Hematopoietic multipotent progenitor cell (in vitro differentiated cells): ENCODE measurements around the gene ACER3. TPM values are rescaled to one million over a fixed set of nuclear protein-coding genes. Genes with fewer than 3 reads are reported as not detected.
A peak's percentile ranks its signal among the peaks of the same experiment; 100 is the strongest.
"Not testable (repeated sequence)": the region's sequence is repeated elsewhere in the genome, so short reads cannot be mapped to it uniquely, and the experiment has no call there.

ENCODE experiments used
- DNase-seq, 3 donors: peaks; one replicate each; pipeline ENCODE4 v3.0.0-alpha.2; 2011 to 2015; ENCODE audit warnings: low read depth in 2 of 3, low spot score in 2 of 3
- total RNA-seq: library from RNA; depleted of rRNA; stranded (reverse); fragments of >200 nt; gene quantifications from one replicate; pipeline ENCODE4 v1.2.3, GENCODE V29; 2012

ACER3 gene
- total RNA-seq, 1 donor: 6.2 TPM

GRCh38 chr11:77055101-77055561, 194.4 kb downstream of the ACER3 start:
- no peak for DNase-seq

- no peak for DNase-seq
Measured at GRCh38 chr11:77055913-77056312, 195.2 kb downstream of the ACER3 start.

GRCh38 chr11:77056814-77057402, 196.2 kb downstream of the ACER3 start:
- no peak for DNase-seq

DNA sequence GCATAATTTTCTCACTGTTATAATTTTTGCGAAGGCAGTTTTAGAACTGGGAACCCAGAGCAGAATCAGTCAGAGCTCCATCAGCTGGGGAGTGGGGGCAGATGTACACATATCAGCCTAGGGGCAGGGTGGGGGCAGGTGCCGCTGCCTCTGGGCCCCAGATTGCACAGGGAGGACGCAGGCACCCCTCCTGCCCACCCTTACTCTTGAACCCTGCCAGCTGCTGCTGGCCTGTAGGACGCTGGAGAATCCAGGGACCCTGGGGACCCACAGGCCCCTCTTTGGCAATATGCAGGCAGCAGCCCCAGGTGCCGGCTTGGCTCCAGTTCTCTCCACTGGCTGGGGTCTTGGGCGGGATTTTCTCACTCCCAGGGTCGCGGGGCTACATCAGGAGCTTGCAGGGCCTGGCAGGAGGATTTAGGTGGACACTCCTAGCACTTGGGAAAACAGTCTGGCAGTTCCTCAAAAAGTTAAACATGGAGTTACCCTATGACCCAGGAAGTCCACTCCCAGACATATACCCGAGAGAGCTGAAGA, 197.3 kb downstream of the ACER3 start:
- DNase-seq: no peak

DNA sequence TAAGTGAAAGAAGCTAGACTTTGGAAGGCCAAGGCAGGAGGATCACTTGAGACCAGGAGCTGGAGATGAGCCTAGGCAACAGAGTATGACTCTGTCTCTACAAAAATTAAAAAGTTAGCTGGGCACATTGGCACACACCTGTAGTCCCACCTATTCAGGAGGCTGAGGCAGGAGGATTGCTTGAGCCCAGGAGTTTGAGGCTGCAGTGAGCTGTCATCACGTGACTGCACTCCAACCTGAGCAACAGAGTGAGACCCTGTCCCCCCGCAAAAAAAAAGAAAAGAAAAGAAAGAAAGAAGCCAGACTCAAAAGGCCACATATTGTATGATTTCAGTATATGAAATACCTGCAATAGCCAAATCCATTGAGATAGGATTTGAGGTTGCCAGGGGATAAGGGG, 198.2 kb downstream of the ACER3 start:
- DNase-seq: no peak

DNA sequence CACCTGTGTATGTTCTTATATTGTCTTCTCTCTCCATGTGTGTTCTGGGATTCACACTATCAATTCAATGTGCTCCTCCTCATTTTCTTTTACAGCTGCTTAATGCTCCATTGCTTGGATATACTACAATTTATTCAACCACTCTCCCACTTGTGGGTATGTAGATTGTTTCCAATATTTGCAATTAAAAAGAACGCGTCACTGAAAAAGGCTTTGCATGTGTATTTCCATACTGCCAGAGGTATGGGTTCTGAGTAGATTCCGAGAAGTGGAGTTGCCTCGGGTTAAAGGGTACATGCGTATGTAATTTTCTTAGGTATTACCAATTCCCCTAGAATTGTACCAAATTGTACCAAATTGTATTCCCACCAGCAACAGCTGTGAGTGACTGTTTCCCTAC, 199.1 kb downstream of the ACER3 start:
- DNase-seq: no peak

DNA sequence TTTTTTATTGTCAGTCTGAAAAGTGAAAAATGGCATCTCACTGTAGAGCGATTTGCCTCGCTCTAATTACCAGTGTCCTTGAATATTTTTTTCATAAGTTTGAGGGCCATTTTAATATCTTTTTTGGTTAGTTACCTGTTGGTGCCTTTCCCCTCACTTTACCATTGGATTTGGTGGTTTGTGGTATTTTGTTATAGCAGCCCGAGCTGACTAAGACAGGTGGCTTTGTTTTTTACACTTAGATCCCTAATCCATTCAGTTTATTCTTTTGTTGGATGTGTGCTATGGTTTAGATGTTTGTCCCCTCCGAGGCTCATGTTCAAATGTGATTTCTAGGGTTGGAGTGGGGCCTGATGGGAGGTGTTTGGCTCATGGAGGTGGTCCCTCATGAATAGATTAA, 199.5 kb downstream of the ACER3 start:
- no peak for DNase-seq

- not testable (repeated sequence) for DNase-seq
Measured at GRCh38 chr11:77061258-77061657, 200.5 kb downstream of the ACER3 start.

DNA sequence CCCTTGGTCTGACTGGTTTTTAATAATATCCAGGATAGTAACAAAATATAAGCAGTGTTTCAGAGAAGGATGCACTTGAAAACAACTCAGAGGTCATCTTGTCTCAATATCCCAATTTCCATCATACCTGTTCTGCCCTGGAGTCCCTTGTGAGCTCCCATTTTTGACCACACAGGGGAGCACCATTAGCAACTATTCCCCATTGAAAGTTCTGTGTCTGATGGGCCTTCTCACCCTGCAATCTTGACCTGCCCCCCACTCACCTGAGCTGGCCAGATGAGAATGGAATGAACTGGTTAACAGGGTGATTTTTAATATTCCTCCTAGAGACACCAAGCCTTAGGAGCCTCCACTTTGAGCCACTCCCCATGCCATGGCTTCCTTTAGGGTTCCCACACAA, 202.2 kb downstream of the ACER3 start:
- no peak for DNase-seq

GRCh38 chr11:77063407-77063806, 202.7 kb downstream of the ACER3 start:
- DNase-seq: no peak

DNA sequence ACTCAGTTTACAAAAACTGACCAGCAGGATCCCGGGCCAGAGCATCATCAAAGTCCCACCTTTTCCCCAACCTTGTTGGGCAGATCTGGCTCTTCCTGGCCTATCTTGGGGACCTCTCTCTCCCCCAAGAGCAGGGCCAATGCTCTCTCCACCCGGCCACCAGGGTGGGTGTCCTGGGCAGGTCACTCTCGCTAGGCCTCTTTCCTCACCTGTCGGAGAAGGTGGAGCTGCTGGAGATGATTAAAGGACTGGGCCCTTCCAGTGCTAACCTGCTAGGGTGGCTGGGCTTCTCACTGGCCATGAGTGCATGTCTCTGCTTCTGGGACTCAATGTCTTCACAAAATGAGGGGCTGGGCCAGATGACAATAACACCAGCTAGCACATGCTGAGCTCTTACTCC, 203.1 kb downstream of the ACER3 start:
- DNase-seq: no peak

- no peak for DNase-seq
Measured at GRCh38 chr11:77064648-77065217, 204.0 kb downstream of the ACER3 start.

GRCh38 chr11:77065878-77066228, 205.1 kb downstream of the ACER3 start:
- DNase-seq: peak in 1 of 3 donors; percentile 42

- DNase-seq: peak; percentile 77 to 92 (median 89)
Measured at GRCh38 chr11:77066229-77067042, 205.7 kb downstream of the ACER3 start, which contains the start of gene CAPN5. TSS of gene CAPN5 (plus strand) at chr11:77066971. CDS start at chr11:77084887, 17,916 bp downstream.

- no peak for DNase-seq
Measured at GRCh38 chr11:77067861-77068443, 207.2 kb downstream of the ACER3 start.

DNA sequence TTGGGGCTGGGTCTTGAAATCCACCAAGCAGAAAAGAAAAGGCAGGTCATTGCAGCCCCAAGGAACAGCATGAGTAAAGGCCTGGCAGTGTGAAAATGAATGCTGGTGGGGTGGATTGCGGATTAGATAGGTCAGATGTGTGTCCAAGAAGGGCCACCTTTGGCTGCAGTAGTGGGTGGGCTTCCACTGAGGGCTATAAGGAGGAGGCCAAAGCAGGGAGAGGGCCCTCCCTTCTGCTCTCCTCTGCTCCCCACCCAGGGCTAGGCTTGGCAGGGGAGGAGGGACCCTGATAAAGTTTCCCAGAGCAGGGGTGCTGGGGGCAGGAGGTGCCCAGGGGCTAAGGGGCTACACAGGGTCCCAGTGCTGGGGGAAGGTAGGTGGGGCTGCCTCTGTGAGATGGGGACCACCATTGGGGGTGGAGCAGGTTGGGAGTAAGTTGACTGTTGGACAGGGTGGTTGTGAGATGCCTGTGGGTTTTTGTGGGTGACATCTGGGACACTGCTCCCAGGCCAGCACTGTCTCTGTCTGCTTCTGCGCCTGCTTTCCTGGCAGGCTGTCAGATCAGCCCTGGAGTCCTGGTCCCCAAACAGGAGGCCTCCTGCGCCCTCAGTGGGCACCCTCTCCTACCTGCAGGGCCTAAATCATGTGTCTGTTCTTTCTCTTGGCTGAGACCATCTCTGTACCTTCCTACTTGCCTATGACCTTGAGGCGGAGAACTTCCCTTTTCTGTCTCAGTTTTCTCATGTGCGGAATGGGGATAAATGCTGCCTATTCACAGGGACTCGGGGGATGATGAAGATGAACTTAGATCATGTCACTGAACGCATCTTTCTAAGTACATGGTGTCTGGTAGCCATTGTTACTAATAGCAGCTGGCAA, 208.0 kb downstream of the ACER3 start:
- DNase-seq: no peak

DNA sequence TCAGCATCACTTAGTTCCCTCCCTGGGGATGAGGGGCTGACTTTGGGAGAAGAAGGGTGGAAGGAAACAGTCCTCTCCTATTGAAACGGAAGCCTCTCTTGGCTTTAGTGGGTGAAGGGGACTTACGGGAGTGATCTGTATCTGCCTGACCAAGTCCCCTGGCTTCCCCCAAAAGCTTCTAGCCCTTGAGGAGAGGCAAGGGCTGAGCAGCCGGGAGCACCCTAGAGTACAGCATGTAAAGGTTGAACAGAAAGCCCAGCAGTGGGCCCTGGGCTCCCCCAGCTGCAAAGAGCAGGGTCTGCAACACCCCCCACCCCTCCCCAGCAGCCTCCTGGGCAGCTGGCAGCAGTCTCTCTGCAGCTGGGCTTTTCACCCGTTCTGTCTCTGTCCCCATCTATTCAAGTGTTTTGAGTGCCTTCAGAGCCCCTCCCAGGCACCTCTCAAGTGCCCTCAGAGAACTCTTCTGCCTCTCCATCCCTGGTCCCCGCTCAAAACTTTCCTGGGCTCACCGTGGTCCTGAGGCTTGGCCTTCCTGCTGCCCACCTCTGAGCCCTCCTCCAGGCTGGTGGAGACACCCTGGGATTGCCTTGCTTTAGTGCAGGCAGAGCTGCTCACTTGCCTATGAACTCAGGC, 208.7 kb downstream of the ACER3 start:
- DNase-seq: no peak

DNA sequence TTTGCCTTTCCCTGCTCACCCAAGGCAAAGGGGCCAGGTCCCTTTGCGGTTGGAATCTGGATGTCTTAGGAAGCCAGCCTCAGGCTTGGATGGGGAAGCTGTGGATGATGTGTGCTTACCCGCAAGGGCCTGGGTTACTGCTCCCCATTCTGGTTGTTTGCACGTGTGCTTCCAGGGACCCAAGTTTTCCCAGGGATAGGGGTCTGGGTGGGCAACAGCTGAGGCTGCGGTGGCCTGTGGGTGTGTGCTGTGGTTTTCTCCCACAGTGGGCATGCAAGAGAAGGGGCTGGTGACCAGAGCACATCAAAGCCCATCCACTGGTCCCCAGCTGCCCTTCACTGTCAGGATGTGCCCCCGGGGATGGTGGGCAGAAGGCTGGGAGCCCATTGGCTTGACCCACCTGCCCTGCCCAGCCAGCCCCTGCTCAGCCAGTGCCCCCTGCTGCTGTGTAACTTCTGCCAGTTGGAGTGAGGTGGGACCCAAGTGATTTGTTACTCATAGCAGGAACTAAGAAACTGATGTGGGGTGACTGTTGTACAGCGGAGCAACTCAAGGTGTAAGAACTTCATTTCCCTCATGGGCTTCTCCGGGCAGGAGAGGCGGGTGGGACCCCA, 209.4 kb downstream of the ACER3 start:
- no peak for DNase-seq

- no peak for DNase-seq
Measured at GRCh38 chr11:77071077-77071476, 210.4 kb downstream of the ACER3 start.
